Natural killer cell (primary cell): Measurements from ENCODE around the gene CTIF. TPM values are rescaled to one million over a fixed set of nuclear protein-coding genes. Genes with fewer than 3 reads are reported as not detected.
A peak's percentile ranks its signal among the peaks of the same experiment; 100 is the strongest.
"Not testable (repeated sequence)": the region's sequence is repeated elsewhere in the genome, so short reads cannot be mapped to it uniquely, and the experiment has no call there.

ENCODE experiments used
- ATAC-seq, 3 donors: fragments of 150-1000 bp in 2 of 3; fragments of 200-7000 bp in 1 of 3; cut with Tn5 transposase; 1 replicate in 1 of 3; 2 replicates in 2 of 3; pipeline ENCODE4 v1.10.0; 2021; ENCODE audit warnings: mild to moderate bottlenecking in 2 of 3, moderate library complexity in 2 of 3
- DNase-seq, 2 donors: peaks; one replicate each; pipeline versions ENCODE4 v3.0.0 to v3.0.0-alpha.2; 2013 to 2021; ENCODE audit warnings: mixed read lengths in 1 of 2
- H3K27ac ChIP-seq: one replicate; pipeline ENCODE4 v1.5.1; 2013; ENCODE audit warnings: mild to moderate bottlenecking, low read length
- H3K27me3 ChIP-seq: one replicate; pipeline ENCODE4 v1.6.1; 2013; ENCODE audit warnings: low read length; ENCODE audit not compliant: control insufficient read depth, insufficient read depth
- H3K36me3 ChIP-seq: one replicate; pipeline ENCODE4 v1.6.1; 2013; ENCODE audit warnings: low read length; ENCODE audit not compliant: control insufficient read depth, insufficient read depth
- H3K4me1 ChIP-seq: one replicate; pipeline ENCODE4 v1.6.1; 2013; ENCODE audit warnings: low read length; ENCODE audit not compliant: control insufficient read depth, insufficient read depth
- H3K4me3 ChIP-seq: one replicate; pipeline ENCODE4 v1.5.1; 2013; ENCODE audit warnings: low read length
- H3K9me3 ChIP-seq: one replicate; pipeline ENCODE4 v1.6.1; 2013; ENCODE audit warnings: low read length; ENCODE audit not compliant: control insufficient read depth, insufficient read depth
- H3K27ac Mint-ChIP-seq, 2 donors: one replicate each; pipeline ENCODE4 v1.8.0; 2022; ENCODE audit warnings: mild to moderate bottlenecking in 2 of 2, mixed read lengths in 2 of 2, moderate library complexity in 1 of 2
- H3K27me3 Mint-ChIP-seq, 2 donors: one replicate each; pipeline ENCODE4 v1.8.0; 2022; ENCODE audit warnings: low read depth in 2 of 2, mixed read lengths in 2 of 2
- H3K36me3 Mint-ChIP-seq: one replicate; pipeline ENCODE4 v1.8.0; 2022; ENCODE audit warnings: mixed read lengths
- H3K4me1 Mint-ChIP-seq, 2 donors: one replicate each; pipeline ENCODE4 v1.8.0; 2022; ENCODE audit warnings: mixed read lengths in 2 of 2
- H3K4me3 Mint-ChIP-seq: one replicate; pipeline ENCODE4 v1.8.0; 2022; ENCODE audit warnings: mild to moderate bottlenecking, moderate library complexity, mixed read lengths
- H3K9me3 Mint-ChIP-seq, 2 donors: one replicate each; pipeline ENCODE4 v1.8.0; 2022; ENCODE audit warnings: mixed read lengths in 2 of 2
- WGBS: methylation state at CpG from one replicate; pipeline ENCODE4 v1.1.7; 2013; ENCODE audit warnings: missing lambda C conversion rate; ENCODE audit not compliant: insufficient coverage; 5-methylcytosine and 5-hydroxymethylcytosine counted together
- intact Hi-C: fragments of 100-400 bp; cut with micrococcal nuclease; formaldehyde crosslinking; loops from one replicate; pipeline ENCODE4 v1.14.2; 2022
- total RNA-seq, 4 donors: library from RNA; stranded (reverse); fragments of 120-200 nt in 1 of 4; gene quantifications; one replicate each; pipeline versions ENCODE4 v1.2.3 to v1.2.4, GENCODE V29; 2013 to 2022
- TF ChIP-seq, protein P1 (sequence below): fragments of 200-600 bp; IDR thresholded peaks from one replicate; pipeline ENCODE4 v1.8.0; 2022; ENCODE audit warnings: antibody characterized with exemption

CTIF gene
- total RNA-seq, 3 donors from 2014 or later (not counting 1 experiment from before 2014, with no cell fraction given), result 6.9 to 10.2 (median 8.2) TPM

DNA sequence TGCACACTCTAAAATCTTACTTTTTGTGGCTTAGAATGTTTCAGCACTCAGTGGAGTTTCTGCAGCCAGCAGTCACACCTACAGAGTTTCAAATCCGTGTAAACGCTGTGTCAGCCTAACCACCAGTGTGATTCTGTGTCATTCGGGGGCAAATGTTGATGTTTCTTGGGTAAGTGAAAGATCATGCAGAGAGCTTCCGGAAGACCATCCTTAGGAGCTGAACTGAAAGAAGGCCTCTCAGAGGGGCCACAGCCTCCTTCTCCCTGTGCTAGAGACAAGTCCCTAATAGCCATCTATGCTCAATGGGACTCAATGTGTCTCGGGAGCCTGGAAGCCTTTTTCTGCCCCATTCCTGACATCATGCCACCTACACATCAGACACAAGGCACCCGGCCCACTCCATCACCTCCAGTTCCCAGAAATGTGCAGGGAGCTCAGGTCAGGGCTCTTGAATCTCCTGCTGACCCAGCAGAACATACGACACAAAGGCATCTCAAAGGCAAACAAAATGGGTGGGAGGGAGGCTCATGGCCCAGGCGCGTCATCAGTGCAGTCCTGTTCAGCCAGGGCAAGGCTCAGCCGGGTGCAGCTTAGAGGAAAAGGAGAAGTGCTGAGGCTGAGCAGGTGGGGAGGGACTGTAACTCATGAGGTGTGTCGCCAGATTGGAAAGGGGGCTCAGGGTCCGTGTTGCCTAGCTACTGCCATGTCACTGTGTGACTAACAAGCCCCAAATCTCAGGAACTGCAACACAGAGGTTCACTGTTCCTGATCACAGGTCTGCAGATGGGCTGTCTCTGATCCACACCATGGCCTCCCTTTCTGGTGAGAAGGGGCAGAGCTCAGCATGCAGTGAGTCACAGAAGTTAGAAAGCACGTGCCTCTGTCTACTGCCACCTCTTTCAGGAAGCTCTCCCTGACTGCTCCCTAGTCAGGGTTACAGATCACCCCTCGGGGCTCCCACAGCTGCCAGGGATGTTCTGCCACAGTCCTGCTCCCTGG lies 329.9 kb downstream of the CTIF start:
- ATAC-seq, result peak; percentile 74 to 91 (median 85)

DNA sequence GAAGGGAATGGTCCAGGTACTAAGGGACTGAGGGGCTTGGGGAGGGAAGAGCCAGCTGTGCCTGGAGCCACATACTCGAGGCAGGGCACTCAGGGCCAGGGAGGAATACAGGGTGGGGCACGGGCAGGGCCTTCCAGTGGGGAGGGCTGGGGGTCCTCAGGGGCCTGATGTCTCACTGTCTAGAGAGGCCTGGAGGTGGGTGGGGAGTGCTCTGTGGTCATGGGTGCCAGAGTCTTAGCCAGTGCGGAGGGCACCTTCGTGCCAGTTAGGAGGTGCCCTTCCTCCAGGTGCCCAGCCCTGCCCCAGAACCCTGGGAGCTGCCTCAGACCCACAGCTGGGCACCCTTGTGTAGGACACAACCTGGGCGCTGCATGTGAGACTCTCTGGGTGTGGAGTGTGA lies 330.8 kb downstream of the CTIF start:
- no peaks in the 10 kb centered on the region for H3K27me3 ChIP-seq
- intact Hi-C loops, result loop anchor here (2.0 kb wide), 2 partner anchors 71 to 79 kb away; no protein-coding TSS in a partner anchor
- Mint-ChIP-seq H3K27me3 (no peaks in the 10 kb centered on the region), H3K27ac (peak overlapping the region in 1 of 2 donors; percentile 92), H3K4me3 (no peak overlapping the region), H3K36me3 (no peaks in the 10 kb centered on the region), H3K9me3 (no peaks in the 10 kb centered on the region), H3K4me1 (peaks cover 28 to 47% of the 10 kb centered on the region in 2 donors)
- no peaks in the 10 kb centered on the region for H3K9me3 ChIP-seq
- WGBS, result 72% methylated on average over 5 of the region's 5 CpGs
- peak in 1 of 2 donors; percentile 26 for DNase-seq
- no peak for ATAC-seq
- no peaks in the 10 kb centered on the region for H3K36me3 ChIP-seq
- peaks cover 56% of the 10 kb centered on the region for H3K4me1 ChIP-seq
- TF ChIP-seq, protein P1, sequence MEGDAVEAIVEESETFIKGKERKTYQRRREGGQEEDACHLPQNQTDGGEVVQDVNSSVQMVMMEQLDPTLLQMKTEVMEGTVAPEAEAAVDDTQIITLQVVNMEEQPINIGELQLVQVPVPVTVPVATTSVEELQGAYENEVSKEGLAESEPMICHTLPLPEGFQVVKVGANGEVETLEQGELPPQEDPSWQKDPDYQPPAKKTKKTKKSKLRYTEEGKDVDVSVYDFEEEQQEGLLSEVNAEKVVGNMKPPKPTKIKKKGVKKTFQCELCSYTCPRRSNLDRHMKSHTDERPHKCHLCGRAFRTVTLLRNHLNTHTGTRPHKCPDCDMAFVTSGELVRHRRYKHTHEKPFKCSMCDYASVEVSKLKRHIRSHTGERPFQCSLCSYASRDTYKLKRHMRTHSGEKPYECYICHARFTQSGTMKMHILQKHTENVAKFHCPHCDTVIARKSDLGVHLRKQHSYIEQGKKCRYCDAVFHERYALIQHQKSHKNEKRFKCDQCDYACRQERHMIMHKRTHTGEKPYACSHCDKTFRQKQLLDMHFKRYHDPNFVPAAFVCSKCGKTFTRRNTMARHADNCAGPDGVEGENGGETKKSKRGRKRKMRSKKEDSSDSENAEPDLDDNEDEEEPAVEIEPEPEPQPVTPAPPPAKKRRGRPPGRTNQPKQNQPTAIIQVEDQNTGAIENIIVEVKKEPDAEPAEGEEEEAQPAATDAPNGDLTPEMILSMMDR, result no peak
- peak overlapping the region; percentile 83 for H3K27ac ChIP-seq
- no peak overlapping the region for H3K4me3 ChIP-seq

More for the DNA sequence above, 329.9 kb downstream of the CTIF start:
- Mint-ChIP-seq H3K9me3 (no peaks in the 10 kb centered on the region), H3K27me3 (no peaks in the 10 kb centered on the region), H3K4me1 (peaks cover 28 to 47% of the 10 kb centered on the region in 2 donors), H3K36me3 (no peaks in the 10 kb centered on the region), H3K27ac (peak overlapping the region; percentile 88 to 92), H3K4me3 (peak overlapping the region; percentile 76)
- Histone ChIP-seq H3K4me1 (peaks cover 56% of the 10 kb centered on the region), H3K4me3 (no peak overlapping the region), H3K36me3 (no peaks in the 10 kb centered on the region), H3K9me3 (no peaks in the 10 kb centered on the region), H3K27me3 (no peaks in the 10 kb centered on the region), H3K27ac (peak overlapping the region; percentile 83)
- WGBS, result 30% methylated on average over 14 of the region's 14 CpGs
- DNase-seq, result peak; percentile 57 to 73
- TF ChIP-seq, protein P1, result no peak
- intact Hi-C loops, result loop anchor here (1.0 to 2.0 kb wide), 5 partner anchors 26 to 80 kb away; no protein-coding TSS in a partner anchor

DNA sequence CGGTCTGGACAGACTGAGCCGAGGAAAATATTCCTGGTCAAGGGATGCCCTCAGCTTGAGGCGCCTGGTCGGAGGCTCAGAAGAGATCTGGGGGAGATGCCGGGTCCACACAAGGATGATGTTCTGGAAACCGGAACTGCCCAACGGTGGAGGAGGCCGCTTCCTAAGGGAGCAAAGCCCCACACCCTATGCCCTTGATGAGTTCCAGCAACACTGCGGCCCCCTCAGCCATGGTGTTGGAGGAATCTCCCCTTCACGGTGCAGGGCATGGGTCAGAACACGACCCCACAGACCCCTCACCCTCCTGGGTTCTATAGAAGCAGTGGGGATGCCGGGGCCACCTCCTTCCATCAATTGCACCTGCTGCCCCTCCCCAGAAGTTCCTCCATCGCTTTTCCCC lies 332.1 kb downstream of the CTIF start:
- H3K27me3 ChIP-seq, intact Hi-C loops, H3K9me3 ChIP-seq, ATAC-seq, H3K36me3 Mint-ChIP-seq, H3K4me3 ChIP-seq, H3K36me3 ChIP-seq, H3K27ac ChIP-seq, H3K27me3 Mint-ChIP-seq, DNase-seq, H3K9me3 Mint-ChIP-seq, H3K4me3 Mint-ChIP-seq: not testable (repeated sequence)
- H3K27ac Mint-ChIP-seq, result peak overlapping the region; percentile 51 to 83
- H3K4me1 ChIP-seq, result peaks cover 56% of the 10 kb centered on the region
- H3K4me1 Mint-ChIP-seq, result peaks cover 28 to 47% of the 10 kb centered on the region in 2 donors
- WGBS, result 96% methylated on average over 13 of the region's 13 CpGs
